COR-L47 (cell line): ENCODE measurements around the gene FAM210A.

Experiments used
- DNase-seq: peaks from one replicate; lab custom pipeline; 2025; lab: John Stamatoyannopoulos, UW

The FAM210A gene

GRCh38 chr18:13621446-13621849, 104.9 kb downstream of the FAM210A start:
- DNase-seq: no peak

GRCh38 chr18:13620818-13621445, 105.4 kb downstream of the FAM210A start:
- no peak for DNase-seq

DNA sequence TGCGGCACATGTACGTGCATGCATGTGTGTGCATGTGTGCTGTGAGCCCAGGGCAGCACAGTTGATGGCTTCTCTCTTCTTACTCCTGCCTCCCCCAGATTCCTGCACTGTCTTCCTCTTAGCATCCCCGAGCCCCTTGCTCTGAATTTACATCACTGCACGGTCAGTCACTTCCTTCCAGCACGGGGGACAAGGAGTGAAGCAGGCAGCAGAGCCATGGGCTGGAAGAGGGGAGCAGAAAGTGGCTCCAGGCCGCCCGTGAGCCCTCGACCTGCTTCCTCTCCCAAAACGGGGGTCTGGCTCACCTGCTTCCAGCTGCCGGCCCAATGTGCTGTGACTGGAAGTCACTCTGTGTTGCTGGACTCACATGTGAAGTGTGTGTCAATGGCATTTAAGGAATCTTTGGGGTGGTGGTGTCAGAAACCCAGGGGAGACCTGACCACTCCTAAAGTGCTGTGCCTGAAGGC, 106.1 kb downstream of the FAM210A start:
- DNase-seq: no peak

DNA sequence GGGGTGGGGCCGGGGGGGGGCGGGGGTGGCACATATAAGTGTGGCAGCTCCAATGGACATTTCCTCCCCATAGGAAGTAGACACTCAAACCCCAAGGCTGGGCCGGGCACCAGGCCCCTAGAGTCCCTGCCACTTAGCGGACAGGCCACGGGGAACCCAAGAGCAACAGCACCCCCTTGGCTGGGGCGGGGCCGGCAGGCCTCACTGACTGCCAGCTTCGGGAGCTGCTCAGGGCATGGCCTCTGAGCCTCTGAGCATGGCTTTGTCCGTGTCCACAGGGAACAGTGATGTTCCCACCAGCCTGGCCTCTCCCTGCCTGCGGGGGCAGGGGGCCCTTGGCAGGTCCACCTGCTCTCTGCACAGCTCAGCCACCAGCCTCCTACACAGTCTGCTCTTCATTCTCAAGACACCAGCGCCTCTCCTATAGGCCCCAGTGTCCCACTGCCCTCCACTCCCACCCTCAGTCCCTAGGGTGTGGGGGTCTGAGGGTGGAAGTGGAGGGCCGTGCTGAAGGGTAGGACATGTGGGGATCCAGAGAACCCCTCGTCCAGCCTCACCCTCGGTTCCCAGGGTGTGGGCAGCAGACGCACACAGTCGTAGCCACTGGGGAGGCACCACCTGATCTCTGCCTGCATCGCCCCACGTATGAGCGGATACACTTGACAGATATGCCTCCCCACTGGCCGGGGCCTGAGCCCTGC, 106.7 kb downstream of the FAM210A start:
- DNase-seq: no peak

GRCh38 chr18:13618760-13619438, 107.5 kb downstream of the FAM210A start:
- DNase-seq: no peak

DNA sequence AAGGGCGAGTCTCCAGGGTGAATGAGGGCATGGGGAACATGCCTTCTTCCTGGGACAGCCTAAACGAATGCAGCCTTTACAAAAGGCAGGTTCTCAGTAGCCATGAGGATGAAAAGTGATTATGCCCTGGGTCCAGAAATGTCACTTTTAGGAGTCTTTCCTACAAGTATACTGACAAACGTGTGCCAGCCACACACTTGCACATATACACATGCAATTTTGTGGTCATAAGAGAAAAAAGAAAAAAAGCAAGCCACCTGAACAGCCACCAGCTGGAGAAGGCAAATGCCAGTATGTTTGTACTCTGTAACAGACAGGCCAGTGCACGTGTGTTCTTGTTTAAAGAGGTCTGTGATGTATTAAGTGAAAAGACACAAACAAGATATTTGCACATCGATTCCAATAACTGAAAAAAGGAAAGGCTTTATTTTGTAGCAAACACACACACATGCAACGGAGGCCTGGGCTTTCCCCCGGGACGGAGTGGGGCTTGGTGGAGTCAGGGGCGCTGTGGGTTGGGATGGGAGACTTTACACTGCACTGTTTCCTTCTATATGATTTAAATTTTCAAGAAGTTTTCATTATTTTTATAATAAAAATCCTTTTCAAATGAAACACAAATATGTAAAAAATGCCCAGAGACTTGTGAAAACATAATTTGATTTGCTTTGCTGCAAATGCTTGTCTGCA, 108.4 kb downstream of the FAM210A start:
- DNase-seq: no peak

- no peak for DNase-seq
These were observed 109.8 kb downstream of the FAM210A start for GRCh38 chr18:13616525-13617035.

DNA sequence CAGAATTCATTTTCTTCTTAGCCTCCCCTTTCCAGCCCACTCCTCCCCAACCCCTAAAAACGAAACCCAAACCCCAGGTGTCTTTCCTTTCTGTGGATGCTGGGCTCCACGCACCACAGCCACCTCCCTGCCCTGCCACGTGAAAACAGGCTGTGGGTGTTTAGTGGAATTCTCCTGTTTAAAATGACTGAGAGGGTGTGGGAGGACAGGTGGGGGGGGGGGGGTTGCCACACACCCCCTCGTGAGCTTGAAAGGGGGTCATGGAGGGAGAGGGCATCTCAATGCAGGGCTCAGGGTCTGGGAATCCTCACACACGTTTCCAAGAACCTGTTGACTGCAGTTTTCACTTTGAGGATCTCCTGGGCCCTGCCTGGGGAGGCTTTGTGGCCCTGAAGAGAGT, 110.3 kb downstream of the FAM210A start:
- no peak for DNase-seq

DNA sequence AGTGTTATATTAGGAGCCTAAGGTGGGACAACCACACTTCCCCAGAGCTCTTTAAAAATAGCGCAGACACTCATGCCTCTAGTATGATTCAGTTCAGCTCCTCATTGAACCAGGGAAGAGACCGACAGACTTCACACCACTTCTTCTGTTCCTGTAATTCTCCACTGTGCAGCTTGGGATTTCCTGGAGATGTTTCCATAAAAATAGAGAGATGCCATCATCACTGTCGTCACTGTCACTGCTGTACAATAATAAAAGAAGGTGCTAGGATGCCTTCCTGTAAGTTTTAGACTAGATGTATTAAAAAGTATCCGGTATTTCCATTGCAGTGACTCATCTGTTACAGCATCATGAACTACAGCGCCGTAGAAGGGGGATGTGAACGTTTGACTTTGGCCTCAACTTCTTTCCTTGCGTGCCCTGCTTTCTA, 110.9 kb downstream of the FAM210A start:
- no peak for DNase-seq

DNA sequence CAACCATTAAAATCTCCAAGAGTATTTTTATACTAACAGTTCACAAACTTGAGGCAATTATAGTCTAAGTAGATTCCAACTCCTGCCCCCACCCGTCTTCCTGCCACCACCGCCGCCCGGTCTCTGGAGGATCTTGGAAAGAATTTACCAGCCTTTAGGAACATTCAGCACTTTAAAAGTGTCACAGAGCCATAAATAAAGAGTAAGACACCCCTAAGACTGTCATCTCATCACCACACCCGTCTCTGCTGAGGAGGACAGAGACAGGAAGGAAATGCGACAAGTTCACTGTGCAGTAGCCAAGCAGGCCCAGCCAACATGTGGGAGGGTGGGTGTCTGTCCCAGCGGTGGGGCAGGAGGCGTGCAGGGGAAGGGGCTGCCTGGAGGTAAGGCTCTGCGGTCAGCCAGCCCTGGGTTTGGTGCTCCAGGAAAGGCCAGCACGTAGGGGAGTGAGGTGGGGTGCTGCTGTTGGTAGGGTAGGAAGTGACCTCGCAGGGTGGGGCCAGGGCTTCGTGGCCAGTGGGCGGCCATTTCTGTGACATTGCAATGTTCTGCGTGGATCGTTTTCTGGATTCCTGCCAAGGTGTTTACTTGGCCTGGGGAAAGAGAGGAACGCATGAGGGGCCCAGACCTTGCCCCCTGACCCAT, 111.6 kb downstream of the FAM210A start:
- DNase-seq: no peak

- no peak for DNase-seq
These were observed 112.5 kb downstream of the FAM210A start for GRCh38 chr18:13613591-13614501.
